HuH-7 (cell line): ENCODE data around the gene DNER.
"Not testable (repeated sequence)": the region's sequence is repeated elsewhere in the genome, so short reads cannot be mapped to it uniquely, and the experiment has no call there.

ENCODE experiments used
- DNase-seq: peaks from one replicate; pipeline ENCODE4 v3.0.0; 2011; ENCODE audit warnings: low spot score

Gene DNER

DNA sequence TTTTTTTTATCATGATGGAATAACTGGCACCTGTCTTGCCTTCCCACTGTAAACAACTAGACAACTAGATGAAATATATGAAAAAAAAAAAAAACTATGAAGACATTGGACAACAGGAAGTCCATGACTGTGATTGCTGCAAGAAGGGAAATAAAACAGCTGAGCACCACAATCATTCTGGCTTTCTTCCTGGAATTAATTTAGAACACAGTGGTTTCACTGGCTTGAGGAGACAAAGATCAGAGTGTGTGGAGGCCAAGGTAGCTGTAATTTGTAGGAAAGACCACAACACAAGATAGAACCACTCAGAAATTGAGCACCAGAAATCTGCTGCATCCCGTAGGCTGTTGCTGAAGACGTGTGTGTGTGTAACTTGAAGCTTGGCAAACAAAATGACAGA is 322.2 kb downstream of the DNER start:
- DNase-seq, result no peak

DNA sequence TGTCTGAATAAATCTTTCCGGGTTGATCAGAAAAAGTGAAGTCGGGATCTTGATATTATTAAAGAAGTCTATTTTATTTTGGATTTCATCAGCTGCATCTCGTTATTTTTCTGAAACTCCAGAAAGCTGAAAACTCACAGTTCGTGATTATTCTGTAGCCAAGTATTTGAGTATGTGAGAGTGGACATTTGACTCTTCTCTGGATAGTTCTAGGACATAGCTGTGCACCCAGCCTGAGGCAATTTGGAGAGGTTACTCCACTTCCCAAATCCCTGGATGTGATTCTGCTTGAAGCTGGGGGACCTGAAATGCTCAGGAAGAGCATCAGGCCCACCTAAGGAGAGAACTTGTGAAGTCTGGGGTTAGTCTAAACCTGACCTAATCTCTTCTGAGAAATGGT is 325.6 kb downstream of the DNER start:
- DNase-seq, result no peak

DNA sequence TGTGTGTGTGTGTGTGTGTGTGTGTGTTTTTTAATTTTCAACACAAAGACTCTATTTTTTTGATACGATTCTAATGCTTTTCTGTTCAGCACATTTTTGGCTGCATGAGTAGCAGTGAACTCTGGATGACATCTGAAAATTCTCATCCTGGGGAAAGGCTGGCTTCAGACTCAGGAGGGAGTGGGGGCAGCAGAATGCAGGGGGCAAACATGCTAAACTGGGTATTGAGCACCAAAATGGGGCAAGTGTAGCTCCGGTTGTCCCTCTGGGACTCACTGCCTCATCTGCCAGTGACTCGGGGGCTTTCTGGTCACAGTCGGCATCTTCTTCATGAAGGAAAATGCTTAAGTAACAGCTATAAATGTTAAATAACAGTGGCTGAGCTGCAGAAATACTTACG is 326.5 kb downstream of the DNER start:
- DNase-seq, result no peak

DNA sequence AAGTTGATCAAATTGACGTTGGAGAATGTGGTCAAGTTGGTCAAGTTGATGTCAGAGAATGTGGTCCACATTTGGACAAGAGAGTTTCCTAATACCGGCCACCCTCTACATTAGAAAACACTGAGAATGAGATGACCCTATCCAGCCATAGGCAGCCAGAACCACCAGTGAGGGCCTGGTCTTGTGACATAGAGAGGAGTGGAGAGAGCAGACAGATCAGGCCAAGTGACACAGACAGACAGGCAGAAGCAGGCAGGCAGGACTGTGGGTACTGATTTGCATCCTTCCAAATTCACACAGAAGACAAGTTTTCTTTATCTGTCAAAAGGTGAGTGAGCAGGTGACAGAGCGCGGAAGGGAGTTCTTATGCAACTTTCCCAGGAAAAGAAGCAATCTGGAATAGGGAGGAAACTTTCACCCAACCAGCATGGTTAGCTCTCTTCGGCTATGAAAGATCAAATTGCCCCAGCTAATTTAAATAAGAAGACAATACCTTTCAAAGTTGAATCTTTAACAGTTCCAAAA is 334.2 kb downstream of the DNER start:
- DNase-seq, result no peak

DNA sequence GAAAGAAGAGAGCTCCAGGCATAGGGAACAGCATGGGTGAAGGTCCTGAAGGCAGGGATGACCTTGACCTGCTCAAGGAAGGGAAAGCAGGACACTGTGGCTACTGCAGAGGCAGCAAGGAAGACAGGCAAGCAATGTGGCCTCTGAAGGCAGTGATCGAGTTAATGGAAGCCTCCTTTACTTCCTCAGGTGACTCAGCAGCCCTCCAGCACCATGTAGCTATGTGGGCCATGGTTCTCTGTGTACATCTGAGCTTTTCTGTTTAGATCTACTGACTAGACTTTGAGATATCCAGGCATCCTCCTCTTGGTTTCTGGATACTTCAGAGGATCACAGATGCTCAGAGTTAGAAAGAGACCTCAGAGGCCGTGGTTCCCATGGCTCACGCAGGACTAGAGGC is 336.0 kb downstream of the DNER start:
- no peak for DNase-seq

DNA sequence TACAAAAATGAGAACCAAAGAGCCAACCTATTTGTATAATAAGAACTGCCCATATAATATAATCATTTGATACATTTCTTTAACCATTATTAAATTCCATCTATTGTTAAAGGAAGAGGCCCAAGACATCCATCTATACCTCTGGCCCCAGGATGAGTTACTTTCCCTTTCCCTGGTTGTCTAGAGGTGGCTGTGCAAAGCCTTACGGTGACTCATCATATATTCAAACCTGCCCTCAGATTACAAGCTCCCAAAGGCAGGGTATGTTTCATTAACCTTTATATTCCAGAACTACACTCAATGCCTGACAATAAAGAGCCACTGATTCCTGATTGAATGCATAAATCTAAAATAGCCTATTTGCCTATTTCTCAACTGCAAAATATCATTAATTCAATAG is 337.5 kb downstream of the DNER start:
- DNase-seq, result no peak

DNA sequence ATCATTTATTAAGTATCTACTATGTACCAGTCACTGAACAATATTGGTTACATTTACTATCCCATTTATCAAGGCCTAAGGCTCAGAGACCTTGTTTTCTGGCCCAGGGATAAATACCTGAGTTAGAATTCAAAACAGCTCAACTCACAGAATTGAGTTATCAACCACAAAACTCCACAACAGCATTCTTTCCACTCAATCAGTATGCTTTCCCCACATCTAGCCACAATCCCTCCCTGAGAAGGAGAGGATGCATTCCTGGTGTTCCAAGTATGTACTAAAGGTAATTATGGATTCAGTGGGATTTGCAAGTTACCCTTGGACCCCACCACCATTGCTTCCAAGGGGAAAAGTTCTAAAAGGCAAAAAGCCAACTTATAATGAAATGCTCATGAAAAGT is 339.1 kb downstream of the DNER start:
- no peak for DNase-seq

DNA sequence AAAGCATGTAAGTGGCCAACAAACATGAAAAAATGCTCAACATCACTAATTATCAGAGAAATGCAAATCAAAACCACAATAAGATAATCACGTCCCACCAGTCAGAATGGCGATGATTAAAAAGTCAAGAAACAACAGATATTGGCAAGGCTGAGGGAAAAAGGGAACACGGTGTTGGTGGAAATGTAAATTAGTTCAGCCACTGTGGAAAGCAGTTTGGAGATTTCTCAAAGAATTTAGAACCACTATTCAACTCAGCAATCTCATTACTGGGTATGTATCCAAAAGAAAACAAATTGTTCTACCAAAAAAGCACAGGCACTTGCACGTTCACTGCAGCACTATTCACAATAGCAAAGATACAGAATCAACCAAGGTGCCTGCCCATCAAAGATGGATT is 341.0 kb downstream of the DNER start:
- not testable (repeated sequence) for DNase-seq

DNA sequence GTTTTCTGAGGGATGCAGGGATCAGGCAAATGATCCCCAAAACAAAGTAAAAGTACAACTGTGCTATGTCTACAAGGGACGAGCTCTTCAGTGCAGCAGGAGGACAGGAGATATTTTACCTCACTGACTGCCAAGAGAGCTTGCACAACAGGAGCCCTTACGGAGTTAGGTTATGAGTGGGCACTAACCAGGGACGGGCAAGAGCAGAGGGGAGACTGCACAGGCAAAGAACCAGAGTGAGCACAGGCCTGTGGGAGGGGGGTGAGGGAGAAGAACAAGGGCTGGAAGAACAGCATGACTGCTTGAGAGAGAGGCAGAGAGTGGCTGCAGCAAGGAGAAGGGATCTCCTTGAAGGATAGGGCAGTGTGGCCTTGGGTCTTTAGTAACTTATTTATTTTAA is 342.1 kb downstream of the DNER start:
- DNase-seq, result no peak

DNA sequence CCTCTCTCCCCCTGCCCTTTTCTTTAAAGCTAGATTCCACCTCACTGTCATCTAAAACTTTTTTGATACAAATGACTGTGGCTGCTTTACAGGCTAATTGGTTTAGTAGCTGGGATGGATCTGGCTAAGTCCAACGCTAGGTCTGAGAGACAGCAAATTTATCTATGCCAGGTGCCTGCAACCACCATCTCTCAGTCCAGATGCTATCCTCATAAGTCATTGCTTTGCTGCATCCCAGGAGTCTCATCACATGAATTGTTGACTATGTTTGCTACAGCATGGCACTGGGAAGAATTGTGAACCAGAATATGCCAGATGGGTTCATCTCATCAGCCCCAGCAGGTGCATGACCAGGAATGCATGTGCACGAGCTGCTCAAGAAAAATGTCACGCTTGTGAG is 343.3 kb downstream of the DNER start:
- DNase-seq, result no peak

DNA sequence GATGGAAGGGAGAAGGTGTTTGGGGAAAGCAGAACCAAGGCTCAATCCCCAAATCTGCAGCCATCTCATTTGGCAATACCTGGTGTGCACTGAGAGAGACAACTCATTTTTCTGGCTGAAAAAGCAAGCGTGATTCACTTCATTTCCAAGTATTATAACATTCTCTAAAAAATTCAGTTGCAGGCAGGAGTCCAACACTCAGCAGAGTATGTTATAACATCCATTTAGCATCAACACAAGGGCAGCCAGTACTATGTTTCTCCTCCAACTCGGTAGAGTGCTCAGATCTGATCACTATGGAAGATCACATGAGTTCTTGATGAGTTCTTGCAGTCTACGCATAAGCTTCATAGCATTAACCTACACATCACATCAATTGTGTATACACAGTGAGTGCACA is 343.8 kb downstream of the DNER start:
- no peak for DNase-seq

DNA sequence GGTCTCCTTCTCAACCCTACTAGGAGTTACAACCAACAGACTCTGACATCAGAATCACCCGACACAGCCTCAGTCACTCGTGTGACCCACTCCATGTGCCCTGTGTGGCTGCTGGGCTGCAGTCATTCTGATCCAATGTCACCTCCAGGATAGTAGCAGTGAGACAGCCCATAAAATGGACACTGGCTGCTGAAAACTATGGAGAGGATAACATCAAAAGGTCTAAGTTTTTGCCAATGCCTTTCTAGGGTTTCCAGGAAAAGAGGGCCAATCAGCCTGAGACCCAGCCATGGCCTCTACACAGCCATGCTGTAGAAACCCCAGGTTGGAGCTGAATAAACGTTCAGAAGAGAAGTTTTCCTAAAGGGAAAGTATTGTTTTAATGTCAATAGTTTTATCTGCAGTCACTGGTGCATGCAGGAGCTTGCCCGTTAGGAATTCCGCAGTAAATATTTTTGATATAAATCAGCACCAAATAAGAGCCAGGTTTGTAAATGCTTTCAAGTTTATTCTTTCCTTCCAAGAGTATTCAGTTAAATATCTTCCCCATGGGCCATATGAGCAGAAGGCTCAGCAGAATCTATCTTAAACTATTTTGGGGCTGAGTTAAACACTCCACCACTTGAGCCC is 351.1 kb downstream of the DNER start:
- DNase-seq, result no peak

DNA sequence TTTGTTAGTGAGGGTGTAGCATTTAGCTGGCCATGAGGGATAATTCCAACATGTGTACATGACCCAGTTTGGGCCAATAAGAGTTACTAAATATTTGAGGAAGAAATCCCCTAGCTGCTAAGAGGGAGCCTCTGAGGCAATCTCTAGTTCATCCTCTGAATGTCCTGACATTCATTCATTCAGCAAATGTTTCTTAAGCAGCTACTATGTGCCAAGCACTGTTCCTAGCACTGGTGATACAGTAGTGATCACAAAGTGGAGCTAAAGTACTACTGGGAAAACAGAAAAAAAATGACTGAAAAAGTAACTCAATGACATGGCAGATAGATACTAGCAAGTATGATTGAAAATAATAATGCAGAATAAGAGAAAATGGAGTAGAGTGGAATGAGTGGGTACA is 363.5 kb downstream of the DNER start:
- no peak for DNase-seq

DNA sequence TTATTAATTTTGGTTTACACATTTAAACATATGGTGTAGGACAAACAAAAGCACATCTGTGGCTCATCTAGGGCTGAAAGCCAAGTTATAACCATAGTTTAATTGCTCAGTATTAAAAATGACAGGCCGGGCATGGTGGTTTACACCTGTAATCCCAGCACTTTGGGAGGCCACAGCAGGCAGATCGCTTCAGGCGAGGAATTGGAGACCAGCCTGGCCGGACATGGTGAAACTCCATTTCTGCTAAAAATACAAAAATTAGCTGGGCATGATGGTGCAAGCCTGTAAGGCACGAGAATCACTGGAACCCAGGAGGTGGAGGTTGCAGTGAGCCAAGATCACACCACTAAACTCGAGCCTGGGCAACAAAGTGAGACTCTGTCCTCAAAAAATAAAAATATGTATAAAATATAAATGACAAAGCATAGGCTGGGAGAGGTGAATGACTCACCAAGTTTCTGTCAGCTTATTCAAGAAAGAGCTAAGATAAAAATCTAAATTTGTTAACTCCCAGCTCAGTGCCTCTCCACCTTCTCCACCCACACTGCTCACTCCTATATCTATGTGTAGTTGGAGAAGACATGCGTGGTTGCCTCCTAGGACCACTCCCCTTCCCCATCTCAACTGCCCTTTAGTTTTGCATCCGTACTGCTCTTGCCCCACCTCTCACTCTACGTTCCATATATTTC is 364.1 kb downstream of the DNER start:
- DNase-seq, result no peak

DNA sequence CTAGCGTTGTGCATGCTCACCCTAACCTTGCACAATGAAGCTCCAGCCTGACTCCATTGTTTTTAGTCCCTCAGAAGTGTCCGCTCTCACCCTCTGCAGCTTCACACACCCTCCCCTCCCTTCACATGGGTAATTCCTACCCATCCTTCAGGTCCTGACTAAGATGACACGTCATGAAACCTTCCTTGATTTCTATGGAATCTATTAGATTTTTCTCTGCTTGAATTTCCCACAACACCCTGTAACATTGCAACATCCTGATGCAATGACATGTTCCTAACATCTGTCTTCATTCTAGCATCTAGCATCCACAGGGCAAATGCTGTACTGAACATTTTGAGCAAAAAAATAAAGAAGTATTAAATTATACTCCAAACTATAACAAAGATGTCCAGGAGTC is 366.2 kb downstream of the DNER start:
- no peak for DNase-seq

DNA sequence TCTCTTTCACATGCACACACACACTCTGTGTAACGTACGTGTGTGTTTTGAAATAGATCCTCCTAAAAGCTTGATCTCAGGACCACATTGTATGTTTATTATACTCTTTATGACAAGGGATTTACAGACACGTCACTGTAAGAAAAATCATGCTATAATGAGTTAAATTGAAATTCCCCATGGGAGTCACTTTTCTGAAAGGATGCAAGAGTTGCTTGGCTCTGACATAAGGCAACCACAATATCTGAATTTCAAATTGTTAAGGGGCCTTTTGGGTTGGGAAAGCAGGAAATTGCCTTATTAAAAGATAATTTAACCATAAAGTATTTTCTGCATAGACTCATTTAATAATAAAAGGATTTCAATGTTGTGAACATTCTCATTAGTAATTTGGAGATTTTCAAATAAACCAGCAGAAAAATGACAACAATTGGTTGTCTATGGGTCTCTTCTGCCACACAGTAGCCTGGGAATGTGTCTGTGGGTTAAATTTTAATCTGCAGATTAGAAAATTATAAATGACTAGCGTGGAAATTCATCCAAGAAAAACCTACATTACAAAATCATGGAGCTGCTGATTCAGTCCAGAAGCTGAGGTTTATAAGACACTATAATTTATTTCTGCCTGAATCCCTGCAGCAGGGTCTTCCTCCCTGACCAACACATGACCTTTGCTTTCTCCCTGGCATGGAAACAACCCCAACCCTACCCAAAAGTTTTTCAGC is 367.4 kb downstream of the DNER start:
- no peak for DNase-seq

DNA sequence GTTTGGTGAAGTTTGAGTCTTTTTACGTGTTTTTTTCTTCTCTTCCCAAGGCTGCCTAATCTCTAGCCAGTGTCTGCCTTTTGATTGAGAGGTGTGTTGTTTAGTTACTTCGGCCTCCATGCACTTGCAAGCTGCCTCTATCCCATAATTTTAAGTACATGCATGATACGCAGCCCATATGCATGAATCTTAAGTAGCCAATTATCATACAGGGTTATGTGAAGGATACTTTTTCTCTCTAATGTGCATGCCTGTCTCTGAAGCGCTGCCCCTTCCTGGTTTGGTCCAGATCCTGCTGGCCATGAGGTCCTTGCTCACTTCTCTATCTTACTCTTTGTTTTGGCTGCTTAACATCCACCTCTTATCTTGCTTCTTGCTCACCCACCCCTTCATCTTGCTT is 369.4 kb downstream of the DNER start:
- DNase-seq, result no peak

DNA sequence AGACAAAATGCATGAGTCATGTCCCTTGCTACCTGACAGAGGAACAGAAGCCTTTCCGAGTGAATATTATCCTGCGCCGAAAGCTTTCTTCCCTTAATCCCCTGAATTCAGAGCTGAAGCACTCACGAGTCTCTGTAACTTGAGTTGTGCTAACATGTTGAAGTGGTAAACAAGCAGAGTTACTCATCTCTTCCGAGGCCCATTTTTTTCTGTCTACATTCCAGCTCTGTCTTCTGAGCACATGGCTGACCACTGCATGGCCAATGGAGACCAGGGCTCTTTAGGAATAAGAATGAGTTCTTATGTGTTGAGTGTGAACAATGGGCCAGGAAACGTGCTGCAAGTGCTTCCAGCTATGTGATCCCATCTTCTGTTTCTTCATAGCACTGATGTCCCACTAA is 370.2 kb downstream of the DNER start:
- DNase-seq, result no peak

DNA sequence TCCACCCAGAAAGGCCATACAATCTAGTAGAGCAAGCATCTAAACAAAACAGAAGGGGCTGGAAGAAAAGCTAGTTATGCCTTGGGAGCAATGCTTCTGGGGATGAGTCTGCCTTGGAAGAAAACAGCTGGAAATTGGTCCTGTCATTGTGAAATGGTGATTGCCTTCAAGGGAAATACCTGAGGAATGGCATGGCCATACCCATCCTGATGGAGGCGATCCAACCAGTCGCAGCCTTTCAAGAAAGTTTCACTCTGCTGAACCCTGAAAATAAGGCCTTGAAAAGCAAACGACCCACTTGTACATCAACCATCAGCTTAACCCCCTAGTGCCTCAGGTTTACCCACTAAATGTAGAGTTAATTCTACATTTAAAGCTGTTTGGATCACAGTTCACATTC is 370.7 kb downstream of the DNER start:
- no peak for DNase-seq

DNA sequence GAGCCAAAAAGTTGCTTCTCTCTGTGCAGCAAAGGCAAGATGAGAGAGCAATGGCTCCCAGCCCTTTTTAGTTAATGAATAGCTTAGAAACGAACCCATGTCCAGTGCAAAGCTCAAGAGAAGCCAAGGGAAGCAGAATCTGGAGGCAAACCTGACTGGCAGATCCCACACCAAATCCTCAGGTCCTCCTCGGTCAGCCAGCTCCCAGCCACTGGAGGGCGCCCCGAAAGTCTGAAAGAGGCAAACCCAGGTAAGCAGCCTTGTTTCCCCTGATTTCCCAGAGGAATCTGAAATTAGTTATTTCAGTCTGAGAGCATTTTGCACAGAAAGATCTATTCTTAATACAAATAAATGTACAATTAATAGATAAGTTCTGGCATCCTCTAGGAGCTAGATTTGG is 372.0 kb downstream of the DNER start:
- peak; percentile 43 for DNase-seq

DNA sequence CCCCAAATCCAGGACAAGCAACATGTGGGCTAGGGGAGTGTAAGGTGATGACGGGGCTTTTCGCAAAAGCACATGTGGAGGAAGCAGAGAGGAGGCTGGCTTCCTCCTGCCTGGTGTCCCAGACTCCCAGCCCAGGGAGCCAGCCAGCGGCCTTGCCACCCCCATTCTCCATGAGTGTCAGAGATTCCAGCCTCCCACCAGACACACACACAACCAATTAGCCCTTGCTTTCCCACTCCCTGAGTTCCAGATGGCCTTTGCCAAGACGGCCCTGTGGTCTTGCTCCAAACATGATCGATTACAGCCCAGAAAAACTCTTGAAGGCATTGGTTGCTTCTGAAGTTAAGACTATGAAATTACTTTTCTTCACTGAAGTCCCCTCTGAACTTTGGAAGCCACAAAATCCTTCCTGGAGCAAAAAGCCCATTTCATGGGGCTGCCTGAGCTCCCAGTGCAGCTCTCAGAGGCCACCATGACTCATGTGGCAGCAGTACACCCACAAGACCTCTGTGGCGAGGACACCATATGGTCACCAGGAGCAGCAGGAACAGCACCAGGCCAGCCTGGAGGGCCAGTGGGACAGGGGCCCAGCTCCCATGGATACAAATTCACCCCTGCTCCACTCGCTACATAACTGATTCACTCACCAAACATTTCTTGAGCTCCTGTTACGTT is 374.1 kb downstream of the DNER start:
- DNase-seq, result no peak

DNA sequence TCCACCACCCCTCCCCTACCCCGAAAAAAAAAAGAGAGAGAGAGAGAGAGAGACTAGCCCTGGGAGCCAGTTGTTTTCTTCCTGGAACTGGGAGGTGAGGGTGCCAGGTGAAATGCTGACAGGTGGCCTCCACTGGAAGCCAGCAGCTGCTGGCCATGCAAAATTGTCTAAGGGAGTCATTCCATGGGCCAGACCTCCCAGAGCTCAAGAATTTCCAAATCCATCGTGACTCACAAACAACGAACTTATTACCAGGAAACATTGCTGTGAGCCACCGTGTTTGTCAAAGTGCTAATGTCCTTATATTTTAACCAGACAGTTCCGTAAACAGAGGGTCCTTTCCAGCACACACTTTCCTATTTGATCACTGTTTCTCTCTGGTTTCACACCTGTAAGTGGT is 374.7 kb downstream of the DNER start:
- no peak for DNase-seq

DNA sequence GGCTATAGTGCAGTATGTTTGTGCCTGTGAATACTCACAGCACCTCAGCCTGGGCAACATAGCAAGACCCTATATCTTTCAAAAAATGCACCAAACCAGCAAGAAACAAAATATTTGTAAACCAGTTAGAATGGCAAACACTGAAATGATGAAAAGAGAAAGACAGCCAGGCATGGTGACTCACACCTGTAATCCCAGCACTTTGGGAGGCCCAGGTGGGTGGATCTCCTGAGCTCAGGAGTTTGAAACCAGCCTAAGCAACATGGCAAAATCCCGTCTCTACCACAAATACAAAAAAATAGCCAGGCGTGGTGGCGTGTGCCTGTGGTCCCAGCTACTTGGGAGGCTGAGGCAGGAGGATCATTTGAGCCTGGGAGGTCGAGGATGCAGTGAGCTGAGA is 375.2 kb downstream of the DNER start:
- not testable (repeated sequence) for DNase-seq
